ENCODE data around the gene RANGRF. TPM values are rescaled to one million over a fixed set of nuclear protein-coding genes. Genes with fewer than 3 reads are reported as not detected.

RANGRF gene
- polyA plus RNA-seq, 1 of the 3 experiments (the other 2 are of a cell fraction): 55.9 TPM

DNA sequence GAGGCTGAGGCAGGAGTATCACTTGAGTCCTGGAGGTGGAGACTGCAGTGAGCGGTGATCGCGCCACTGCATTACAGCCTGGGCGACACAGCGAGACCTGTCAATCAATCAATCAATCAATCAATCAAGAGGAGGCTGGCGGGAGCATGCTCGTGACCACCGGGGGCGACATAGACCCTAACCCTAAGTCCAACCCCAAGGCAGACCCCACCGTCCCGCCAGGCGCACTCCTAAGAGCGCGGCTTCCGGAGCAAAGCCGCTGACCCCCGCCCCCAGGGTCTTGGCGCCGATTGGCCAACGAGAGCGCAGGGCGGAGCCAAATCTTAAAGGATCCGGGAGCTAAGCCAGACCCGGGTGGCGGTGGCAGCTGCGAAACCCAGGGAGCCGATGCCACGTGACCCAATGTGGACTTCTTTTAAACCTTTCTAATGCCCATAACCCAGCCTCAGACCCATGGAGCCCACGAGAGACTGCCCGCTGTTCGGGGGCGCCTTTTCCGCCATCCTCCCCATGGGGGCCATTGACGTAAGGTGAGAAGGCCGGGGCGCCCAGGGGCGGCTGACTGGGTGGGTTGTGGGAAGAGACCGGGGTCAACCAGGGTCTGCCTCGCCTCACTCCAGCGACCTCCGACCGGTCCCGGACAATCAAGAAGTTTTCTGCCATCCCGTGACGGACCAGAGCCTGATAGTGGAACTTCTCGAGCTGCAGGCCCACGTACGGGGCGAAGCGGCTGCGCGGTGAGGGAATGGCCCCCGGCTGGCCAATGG, at the start of gene RANGRF (continued):
- peak; percentile 73; the same call in 1 of the 2 replicates for TF ChIP-seq SIN3A (IDR thresholded peaks at IDR 0.05; ENCODE audit: borderline replicate concordance, low read depth, low read length)
- TF ChIP-seq, protein P1, sequence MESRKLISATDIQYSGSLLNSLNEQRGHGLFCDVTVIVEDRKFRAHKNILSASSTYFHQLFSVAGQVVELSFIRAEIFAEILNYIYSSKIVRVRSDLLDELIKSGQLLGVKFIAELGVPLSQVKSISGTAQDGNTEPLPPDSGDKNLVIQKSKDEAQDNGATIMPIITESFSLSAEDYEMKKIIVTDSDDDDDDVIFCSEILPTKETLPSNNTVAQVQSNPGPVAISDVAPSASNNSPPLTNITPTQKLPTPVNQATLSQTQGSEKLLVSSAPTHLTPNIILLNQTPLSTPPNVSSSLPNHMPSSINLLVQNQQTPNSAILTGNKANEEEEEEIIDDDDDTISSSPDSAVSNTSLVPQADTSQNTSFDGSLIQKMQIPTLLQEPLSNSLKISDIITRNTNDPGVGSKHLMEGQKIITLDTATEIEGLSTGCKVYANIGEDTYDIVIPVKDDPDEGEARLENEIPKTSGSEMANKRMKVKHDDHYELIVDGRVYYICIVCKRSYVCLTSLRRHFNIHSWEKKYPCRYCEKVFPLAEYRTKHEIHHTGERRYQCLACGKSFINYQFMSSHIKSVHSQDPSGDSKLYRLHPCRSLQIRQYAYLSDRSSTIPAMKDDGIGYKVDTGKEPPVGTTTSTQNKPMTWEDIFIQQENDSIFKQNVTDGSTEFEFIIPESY (IDR thresholded peaks at IDR 0.05; ENCODE audit: borderline replicate concordance, low read depth): no peak
- TF ChIP-seq, protein P2, sequence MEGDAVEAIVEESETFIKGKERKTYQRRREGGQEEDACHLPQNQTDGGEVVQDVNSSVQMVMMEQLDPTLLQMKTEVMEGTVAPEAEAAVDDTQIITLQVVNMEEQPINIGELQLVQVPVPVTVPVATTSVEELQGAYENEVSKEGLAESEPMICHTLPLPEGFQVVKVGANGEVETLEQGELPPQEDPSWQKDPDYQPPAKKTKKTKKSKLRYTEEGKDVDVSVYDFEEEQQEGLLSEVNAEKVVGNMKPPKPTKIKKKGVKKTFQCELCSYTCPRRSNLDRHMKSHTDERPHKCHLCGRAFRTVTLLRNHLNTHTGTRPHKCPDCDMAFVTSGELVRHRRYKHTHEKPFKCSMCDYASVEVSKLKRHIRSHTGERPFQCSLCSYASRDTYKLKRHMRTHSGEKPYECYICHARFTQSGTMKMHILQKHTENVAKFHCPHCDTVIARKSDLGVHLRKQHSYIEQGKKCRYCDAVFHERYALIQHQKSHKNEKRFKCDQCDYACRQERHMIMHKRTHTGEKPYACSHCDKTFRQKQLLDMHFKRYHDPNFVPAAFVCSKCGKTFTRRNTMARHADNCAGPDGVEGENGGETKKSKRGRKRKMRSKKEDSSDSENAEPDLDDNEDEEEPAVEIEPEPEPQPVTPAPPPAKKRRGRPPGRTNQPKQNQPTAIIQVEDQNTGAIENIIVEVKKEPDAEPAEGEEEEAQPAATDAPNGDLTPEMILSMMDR (IDR thresholded peaks at IDR 0.05): no peak

DNA sequence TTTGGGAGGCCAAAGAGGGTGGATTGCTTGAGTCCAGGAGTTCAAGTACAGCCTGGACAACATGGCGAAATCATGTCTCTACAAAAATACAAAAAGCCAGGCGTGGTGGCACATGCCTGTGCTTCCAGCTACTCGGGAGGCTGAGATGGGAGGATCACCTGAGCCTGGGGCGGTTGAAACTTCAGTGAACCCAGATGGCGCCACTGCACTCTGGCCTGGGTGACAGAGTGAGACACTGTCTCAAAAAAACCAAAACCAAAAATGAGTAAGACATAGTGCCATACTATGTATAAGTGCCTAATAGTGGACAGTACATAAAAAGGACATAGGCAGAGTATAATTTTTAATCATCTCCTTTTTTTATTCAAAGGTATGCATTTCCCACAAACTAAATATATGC, 44.6 kb upstream of the RANGRF start:
- POLR2A ChIA-PET: interaction anchor here (1.4 kb wide), 1 partner anchor 52 kb away, joined by 3 read pairs; no protein-coding TSS in a partner anchor
- CTCF ChIA-PET: interaction anchor here (0.9 to 1.6 kb wide), 3 partner anchors 35 to 57 kb away, joined by 3 to 5 read pairs (median 3); no protein-coding TSS in a partner anchor
- Histone ChIP-seq H3K4me3 (ENCODE audit: low read depth in 2 of 2, low read length in 1 of 2) (no peak overlapping the region), H3K79me2 (ENCODE audit: insufficient read depth) (peaks cover 28% of the 10 kb centered on the region), H3K27ac (ENCODE audit: low read depth in 2 of 2, low read length in 1 of 2) (no peak overlapping the region), H3K9ac (no peak overlapping the region), H3K4me2 (no peak overlapping the region), H3K27me3 (ENCODE audit: insufficient read depth) (no peaks in the 10 kb centered on the region), H3K36me3 (replicated peaks in 1 of 2; ENCODE audit: control insufficient read depth in 1 of 2, insufficient read depth in 2 of 2, low read length in 1 of 2) (peaks cover 0 to 6% of the 10 kb centered on the region in 2 experiments), H3K9me2 (no peaks in the 10 kb centered on the region), H3K9me3 (no peaks in the 10 kb centered on the region), H3K4me1 (ENCODE audit: control insufficient read depth in 1 of 2, insufficient read depth in 2 of 2, low read depth in 1 of 2, low read length in 1 of 2) (no peaks in the 10 kb centered on the region; a peak in 1 of 4 replicates), H4K20me1 (ENCODE audit: insufficient read depth) (no peaks in the 10 kb centered on the region), H2AFZ (ENCODE audit: low read depth) (no peak overlapping the region), H3F3A (replicated peaks; ENCODE audit: insufficient read depth) (peaks cover 27% of the 10 kb centered on the region)
- TF ChIP-seq RCOR1 (IDR thresholded peaks at IDR 0.05; ENCODE audit: low read length) (no peak), TEAD4 (IDR thresholded peaks at IDR 0.05; ENCODE audit: borderline replicate concordance, insufficient read depth) (no peak), YY1 (IDR thresholded peaks at IDR 0.05; ENCODE audit: low read depth) (no peak), GABPA (IDR thresholded peaks at IDR 0.05; ENCODE audit: low read depth) (no peak), NFIC (IDR thresholded peaks at IDR 0.05; ENCODE audit: borderline replicate concordance) (no peak)
- TF ChIP-seq, protein P3, sequence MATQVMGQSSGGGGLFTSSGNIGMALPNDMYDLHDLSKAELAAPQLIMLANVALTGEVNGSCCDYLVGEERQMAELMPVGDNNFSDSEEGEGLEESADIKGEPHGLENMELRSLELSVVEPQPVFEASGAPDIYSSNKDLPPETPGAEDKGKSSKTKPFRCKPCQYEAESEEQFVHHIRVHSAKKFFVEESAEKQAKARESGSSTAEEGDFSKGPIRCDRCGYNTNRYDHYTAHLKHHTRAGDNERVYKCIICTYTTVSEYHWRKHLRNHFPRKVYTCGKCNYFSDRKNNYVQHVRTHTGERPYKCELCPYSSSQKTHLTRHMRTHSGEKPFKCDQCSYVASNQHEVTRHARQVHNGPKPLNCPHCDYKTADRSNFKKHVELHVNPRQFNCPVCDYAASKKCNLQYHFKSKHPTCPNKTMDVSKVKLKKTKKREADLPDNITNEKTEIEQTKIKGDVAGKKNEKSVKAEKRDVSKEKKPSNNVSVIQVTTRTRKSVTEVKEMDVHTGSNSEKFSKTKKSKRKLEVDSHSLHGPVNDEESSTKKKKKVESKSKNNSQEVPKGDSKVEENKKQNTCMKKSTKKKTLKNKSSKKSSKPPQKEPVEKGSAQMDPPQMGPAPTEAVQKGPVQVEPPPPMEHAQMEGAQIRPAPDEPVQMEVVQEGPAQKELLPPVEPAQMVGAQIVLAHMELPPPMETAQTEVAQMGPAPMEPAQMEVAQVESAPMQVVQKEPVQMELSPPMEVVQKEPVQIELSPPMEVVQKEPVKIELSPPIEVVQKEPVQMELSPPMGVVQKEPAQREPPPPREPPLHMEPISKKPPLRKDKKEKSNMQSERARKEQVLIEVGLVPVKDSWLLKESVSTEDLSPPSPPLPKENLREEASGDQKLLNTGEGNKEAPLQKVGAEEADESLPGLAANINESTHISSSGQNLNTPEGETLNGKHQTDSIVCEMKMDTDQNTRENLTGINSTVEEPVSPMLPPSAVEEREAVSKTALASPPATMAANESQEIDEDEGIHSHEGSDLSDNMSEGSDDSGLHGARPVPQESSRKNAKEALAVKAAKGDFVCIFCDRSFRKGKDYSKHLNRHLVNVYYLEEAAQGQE (IDR thresholded peaks at IDR 0.05; ENCODE audit: low read depth, low read length): no peak
- no peak for DNase-seq
- 97% methylated on average over 5 of the region's 5 CpGs for WGBS (ENCODE audit: low lambda C conversion rate)

All from SK-N-SH (cell line).